Hepatocyte (in vitro differentiated cells): Measurements from ENCODE around the gene NCOA7. TPM values are rescaled to one million over a fixed set of nuclear protein-coding genes. Genes with fewer than 3 reads are reported as not detected.

Experiments used
- DNase-seq: peaks from one replicate; pipeline ENCODE4 v3.0.0-alpha.2; 2016; ENCODE audit warnings: low spot score
- H2AFZ ChIP-seq: fragments of 200-600 bp; sonication (generic); 2 replicates; pipeline ENCODE4 v1.6.0; 2016; ENCODE audit warnings: antibody characterized with exemption, mild to moderate bottlenecking
- H3K27ac ChIP-seq: fragments of 200-600 bp; sonication (generic); 2 replicates; pipeline ENCODE4 v1.5.1; 2016; ENCODE audit warnings: mild to moderate bottlenecking
- H3K27me3 ChIP-seq: fragments of 200-600 bp; sonication (generic); 2 replicates; pipeline ENCODE4 v1.6.1; 2016
- H3K36me3 ChIP-seq: fragments of 200-600 bp; sonication (generic); replicated peaks from 2 replicates; pipeline ENCODE4 v1.5.1; 2016; ENCODE audit warnings: low read depth; ENCODE audit not compliant: insufficient read depth
- H3K4me1 ChIP-seq: fragments of 200-600 bp; sonication (generic); 2 replicates; pipeline ENCODE4 v1.5.1; 2016; ENCODE audit warnings: mild to moderate bottlenecking, moderate library complexity; ENCODE audit not compliant: insufficient read depth
- H3K4me2 ChIP-seq: fragments of 200-600 bp; sonication (generic); 2 replicates; pipeline ENCODE4 v1.6.0; 2016
- H3K4me3 ChIP-seq: fragments of 200-600 bp; sonication (generic); 2 replicates; pipeline ENCODE4 v1.5.1; 2016; ENCODE audit warnings: mild to moderate bottlenecking
- H3K79me2 ChIP-seq: fragments of 200-600 bp; sonication (generic); 2 replicates; pipeline ENCODE4 v1.6.0; 2017; ENCODE audit warnings: mild to moderate bottlenecking
- H3K9me2 ChIP-seq: fragments of 200-600 bp; sonication (generic); replicated peaks from 2 replicates; pipeline ENCODE4 v1.6.0; 2017; ENCODE audit warnings: mild to moderate bottlenecking; ENCODE audit not compliant: insufficient read depth
- H3K9me3 ChIP-seq: fragments of 200-600 bp; sonication (generic); 2 replicates; pipeline ENCODE4 v1.5.1; 2016; ENCODE audit warnings: low read depth, mild to moderate bottlenecking
- H4K20me1 ChIP-seq: fragments of 200-600 bp; sonication (generic); 2 replicates; pipeline ENCODE4 v1.6.0; 2016; ENCODE audit warnings: mild to moderate bottlenecking; ENCODE audit not compliant: insufficient read depth, poor library complexity, severe bottlenecking
- EZH2 ChIP-seq: fragments of 200-600 bp; sonication (generic); IDR thresholded peaks from 2 replicates; pipeline ENCODE4 v1.6.1; 2016; ENCODE audit warnings: antibody characterized with exemption, mild to moderate bottlenecking, borderline replicate concordance
- EZH2phosphoT487 ChIP-seq: fragments of 200-600 bp; sonication (generic); IDR thresholded peaks from one replicate; pipeline ENCODE4 v1.6.1; 2018; ENCODE audit warnings: antibody characterized with exemption, mild to moderate bottlenecking, low read depth, moderate library complexity; ENCODE audit not compliant: unreplicated experiment, severe bottlenecking
- WGBS: methylation state at CpG from one replicate; pipeline ENCODE4 v1.1.6; 2016; ENCODE audit warnings: low lambda C conversion rate; ENCODE audit errors: missing lambda C conversion rate; 5-methylcytosine and 5-hydroxymethylcytosine counted together
- polyA plus RNA-seq: library from polyadenylated mRNA; unstranded; fragments of >200 nt; fragmentation: Nextera tagmentation; extraction: Ambion mirVana; gene quantifications from 2 replicates; pipeline ENCODE4 v1.2.1, GENCODE V29; 2016
- total RNA-seq: library from RNA; depleted of rRNA; stranded (reverse); fragments of >200 nt; gene quantifications from 2 replicates; pipeline ENCODE4 v1.2.3, GENCODE V29; 2014
- TF ChIP-seq, protein P1 (sequence below): fragments of 200-600 bp; sonication (generic); IDR thresholded peaks from 2 replicates; pipeline ENCODE4 v1.5.1; 2016; ENCODE audit warnings: antibody characterized with exemption, mild to moderate bottlenecking; ENCODE audit not compliant: poor library complexity

The NCOA7 gene
- total and polyA plus RNA-seq, 2 experiments from 2014 or later: 17.3 to 42.0 TPM

GRCh38 chr6:125854355-125854754, 63.6 kb downstream of the NCOA7 start:
- Histone ChIP-seq H4K20me1 (no peaks in the 10 kb centered on the region), H3K36me3 (no peaks in the 10 kb centered on the region), H3K9me2 (no peaks in the 10 kb centered on the region), H3K27ac (no peak overlapping the region), H3K4me2 (no peak overlapping the region), H3K4me3 (no peak overlapping the region), H3K4me1 (no peaks in the 10 kb centered on the region), H3K79me2 (peaks cover 24% of the 10 kb centered on the region), H2AFZ (no peak overlapping the region), H3K9me3 (no peaks in the 10 kb centered on the region), H3K27me3 (no peaks in the 10 kb centered on the region)
- TF ChIP-seq EZH2phosphoT487: no peak
- no peak for TF ChIP-seq EZH2
- TF ChIP-seq, protein P1, sequence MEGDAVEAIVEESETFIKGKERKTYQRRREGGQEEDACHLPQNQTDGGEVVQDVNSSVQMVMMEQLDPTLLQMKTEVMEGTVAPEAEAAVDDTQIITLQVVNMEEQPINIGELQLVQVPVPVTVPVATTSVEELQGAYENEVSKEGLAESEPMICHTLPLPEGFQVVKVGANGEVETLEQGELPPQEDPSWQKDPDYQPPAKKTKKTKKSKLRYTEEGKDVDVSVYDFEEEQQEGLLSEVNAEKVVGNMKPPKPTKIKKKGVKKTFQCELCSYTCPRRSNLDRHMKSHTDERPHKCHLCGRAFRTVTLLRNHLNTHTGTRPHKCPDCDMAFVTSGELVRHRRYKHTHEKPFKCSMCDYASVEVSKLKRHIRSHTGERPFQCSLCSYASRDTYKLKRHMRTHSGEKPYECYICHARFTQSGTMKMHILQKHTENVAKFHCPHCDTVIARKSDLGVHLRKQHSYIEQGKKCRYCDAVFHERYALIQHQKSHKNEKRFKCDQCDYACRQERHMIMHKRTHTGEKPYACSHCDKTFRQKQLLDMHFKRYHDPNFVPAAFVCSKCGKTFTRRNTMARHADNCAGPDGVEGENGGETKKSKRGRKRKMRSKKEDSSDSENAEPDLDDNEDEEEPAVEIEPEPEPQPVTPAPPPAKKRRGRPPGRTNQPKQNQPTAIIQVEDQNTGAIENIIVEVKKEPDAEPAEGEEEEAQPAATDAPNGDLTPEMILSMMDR: no peak
- no peak for DNase-seq

- Histone ChIP-seq H4K20me1 (no peaks in the 10 kb centered on the region), H3K9me2 (no peaks in the 10 kb centered on the region), H3K4me1 (no peaks in the 10 kb centered on the region), H3K27me3 (no peaks in the 10 kb centered on the region), H3K9me3 (no peaks in the 10 kb centered on the region), H3K4me3 (no peak overlapping the region), H3K36me3 (no peaks in the 10 kb centered on the region), H2AFZ (no peak overlapping the region), H3K27ac (no peak overlapping the region), H3K79me2 (peaks cover 24% of the 10 kb centered on the region), H3K4me2 (no peak overlapping the region)
- TF ChIP-seq, protein P1: no peak
- TF ChIP-seq EZH2phosphoT487: no peak
- no peak for TF ChIP-seq EZH2
- no peak for DNase-seq
- 95% methylated on average over 6 of the region's 6 CpGs for WGBS
Observed at GRCh38 chr6:125855783-125856182, 65.0 kb downstream of the NCOA7 start.

- TF ChIP-seq EZH2phosphoT487: no peak
- TF ChIP-seq, protein P1: no peak
- TF ChIP-seq EZH2: no peak
- no peaks in the 10 kb centered on the region for H3K36me3 ChIP-seq
- no peak overlapping the region for H3K27ac ChIP-seq
- no peaks in the 10 kb centered on the region for H4K20me1 ChIP-seq
- no peaks in the 10 kb centered on the region for H3K9me3 ChIP-seq
- H3K79me2 ChIP-seq: peaks cover 9% of the 10 kb centered on the region
- H3K9me2 ChIP-seq: no peaks in the 10 kb centered on the region
- H3K27me3 ChIP-seq: no peaks in the 10 kb centered on the region
- H3K4me3 ChIP-seq: no peak overlapping the region
- no peak overlapping the region for H2AFZ ChIP-seq
- WGBS: 86% methylated on average over 6 of the region's 6 CpGs
- no peaks in the 10 kb centered on the region for H3K4me1 ChIP-seq
- H3K4me2 ChIP-seq: no peak overlapping the region
- no peak for DNase-seq
Observed at GRCh38 chr6:125857846-125858245, 67.1 kb downstream of the NCOA7 start.
